Testis (tissue), 2 donors: ENCODE measurements around the gene PDE4B.

Experiments
- CTCF ChIP-seq, 3 experiments: fragments of 450-650 bp in 2 of 3; fragments of 200-600 bp in 1 of 3; sonication (generic) in 1 of 3; IDR thresholded peaks; one replicate each; pipeline ENCODE4 v1.5.1; 2016 to 2019; ENCODE audit warnings: antibody characterized with exemption in 3 of 3, mild to moderate bottlenecking in 2 of 3, moderate library complexity in 1 of 3
- POLR2A ChIP-seq: fragments of 450-650 bp; IDR thresholded peaks from one replicate; pipeline ENCODE4 v1.6.1; 2017; ENCODE audit warnings: antibody characterized with exemption, mild to moderate bottlenecking, moderate library complexity

DNA sequence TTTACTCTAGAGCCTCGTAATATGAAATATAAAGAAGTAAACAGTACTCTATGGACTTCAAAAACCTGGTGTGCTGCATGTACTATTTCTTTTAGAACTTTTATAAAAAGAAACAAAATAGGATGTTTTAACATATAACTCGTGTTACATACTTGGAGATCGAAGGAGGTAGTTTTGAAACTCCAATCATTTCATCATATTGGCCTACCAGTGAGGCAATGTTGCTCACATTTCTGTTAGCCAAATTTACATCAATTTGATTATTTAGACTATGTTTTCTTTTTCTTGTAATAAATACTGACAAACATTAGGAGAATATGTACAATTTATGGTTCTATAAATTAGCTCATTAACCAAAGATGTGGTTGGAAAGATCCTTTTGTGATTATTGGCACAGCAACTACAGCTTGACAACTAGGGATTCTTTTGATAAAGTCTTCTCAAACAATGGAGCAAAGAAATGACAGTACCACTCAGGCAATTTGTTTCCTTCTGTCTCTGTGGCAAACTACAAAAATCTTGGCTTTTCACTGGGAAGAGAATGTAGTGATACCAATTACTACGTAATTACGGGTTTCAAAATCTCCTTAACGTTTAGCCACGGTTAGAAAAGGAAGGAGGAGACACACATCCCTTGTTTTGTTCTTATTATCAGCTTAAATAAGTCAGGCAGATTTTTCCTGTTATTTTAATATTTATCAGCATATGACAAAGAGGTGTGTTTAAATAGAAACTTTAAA is 474.7 kb downstream of the PDE4B start:
- no peak for TF ChIP-seq CTCF (IDR thresholded peaks at IDR 0.05)
- no peak for TF ChIP-seq POLR2A
